Measurements from ENCODE around the gene PRDM16. TPM values are rescaled to one million over a fixed set of nuclear protein-coding genes. Genes with fewer than 3 reads are reported as not detected.

Gene PRDM16
- total and polyA plus RNA-seq, 4 donors: 5.0 to 80.7 (median 41.5) TPM

GRCh38 chr1:3049905-3050304 lies 19.1 kb upstream of the PRDM16 start:
- DNase-seq (no peak), ATAC-seq (ENCODE audit: low FRiP score) (peak; percentile 35)
- no peaks in the 10 kb centered on the region for H3K27me3 ChIP-seq (ENCODE audit: control insufficient read depth in 1 of 2, insufficient read depth in 2 of 2, low read length in 1 of 2)
- H3K4me1 ChIP-seq (ENCODE audit: control insufficient read depth in 1 of 2, insufficient read depth in 2 of 2, low read length in 2 of 2): no peaks in the 10 kb centered on the region
- no peaks in the 10 kb centered on the region for H3K36me3 ChIP-seq (ENCODE audit: control insufficient read depth in 1 of 2, insufficient read depth in 2 of 2, low read length in 1 of 2)
- H3K9me3 ChIP-seq (ENCODE audit: control insufficient read depth, low read length): no peaks in the 10 kb centered on the region
- WGBS, 2 donors: 87 to 92% methylated on average over 2 of the region's 2 CpGs
- no peak overlapping the region for H3K27ac ChIP-seq (ENCODE audit: low read depth in 1 of 2, low read length in 2 of 2)
- no peak overlapping the region for H3K4me3 ChIP-seq (ENCODE audit: low read length in 2 of 2)
- intact Hi-C loops (cut with DNase I): loop anchor here in 1 of 2 donors (10.0 kb wide), 1 partner anchor 135 kb away; no protein-coding TSS in a partner anchor

- intact Hi-C loops (cut with DNase I): loop anchor here in 1 of 2 donors (10.0 kb wide), 1 partner anchor 136 kb away; no protein-coding TSS in a partner anchor
- ATAC-seq (ENCODE audit: low FRiP score) (no peak), DNase-seq (no peak)
- Histone ChIP-seq H3K27me3 (ENCODE audit: control insufficient read depth in 1 of 2, insufficient read depth in 2 of 2, low read length in 1 of 2) (no peaks in the 10 kb centered on the region), H3K4me3 (ENCODE audit: low read length in 2 of 2) (no peak overlapping the region), H3K9me3 (ENCODE audit: control insufficient read depth, low read length) (no peaks in the 10 kb centered on the region), H3K27ac (ENCODE audit: low read depth in 1 of 2, low read length in 2 of 2) (no peak overlapping the region), H3K36me3 (ENCODE audit: control insufficient read depth in 1 of 2, insufficient read depth in 2 of 2, low read length in 1 of 2) (no peaks in the 10 kb centered on the region), H3K4me1 (ENCODE audit: control insufficient read depth in 1 of 2, insufficient read depth in 2 of 2, low read length in 2 of 2) (no peaks in the 10 kb centered on the region)
These were observed 18.4 kb upstream of the PRDM16 start for GRCh38 chr1:3050603-3051002.

- Histone ChIP-seq H3K4me3 (ENCODE audit: low read length in 2 of 2) (no peak overlapping the region), H3K4me1 (ENCODE audit: control insufficient read depth in 1 of 2, insufficient read depth in 2 of 2, low read length in 2 of 2) (no peaks in the 10 kb centered on the region), H3K27me3 (ENCODE audit: control insufficient read depth in 1 of 2, insufficient read depth in 2 of 2, low read length in 1 of 2) (no peaks in the 10 kb centered on the region), H3K27ac (ENCODE audit: low read depth in 1 of 2, low read length in 2 of 2) (no peak overlapping the region), H3K36me3 (ENCODE audit: control insufficient read depth in 1 of 2, insufficient read depth in 2 of 2, low read length in 1 of 2) (no peaks in the 10 kb centered on the region), H3K9me3 (ENCODE audit: control insufficient read depth, low read length) (no peaks in the 10 kb centered on the region)
- WGBS, 2 donors: 92 to 93% methylated on average over 3 of the region's 3 CpGs
- intact Hi-C loops (cut with DNase I): loop anchor here in 1 of 2 donors (10.0 kb wide), 1 partner anchor 137 kb away; no protein-coding TSS in a partner anchor
- DNase-seq (no peak), ATAC-seq (ENCODE audit: low FRiP score) (no peak)
These were observed 17.4 kb upstream of the PRDM16 start for GRCh38 chr1:3051270-3052268.

- no peaks in the 10 kb centered on the region for H3K36me3 ChIP-seq (ENCODE audit: control insufficient read depth in 1 of 2, insufficient read depth in 2 of 2, low read length in 1 of 2)
- ATAC-seq (ENCODE audit: low FRiP score) (no peak), DNase-seq (peak in 1 of 2 donors; percentile 58)
- intact Hi-C loops (cut with DNase I): loop anchor here in 1 of 2 donors (10.0 kb wide), 1 partner anchor 138 kb away; no protein-coding TSS in a partner anchor
- no peak overlapping the region for H3K27ac ChIP-seq (ENCODE audit: low read depth in 1 of 2, low read length in 2 of 2)
- H3K4me3 ChIP-seq (ENCODE audit: low read length in 2 of 2): no peak overlapping the region
- no peaks in the 10 kb centered on the region for H3K4me1 ChIP-seq (ENCODE audit: control insufficient read depth in 1 of 2, insufficient read depth in 2 of 2, low read length in 2 of 2)
- no peaks in the 10 kb centered on the region for H3K27me3 ChIP-seq (ENCODE audit: control insufficient read depth in 1 of 2, insufficient read depth in 2 of 2, low read length in 1 of 2)
- 93% methylated on average over 5 of the region's 5 CpGs for WGBS, 2 donors
- no peaks in the 10 kb centered on the region for H3K9me3 ChIP-seq (ENCODE audit: control insufficient read depth, low read length)
These were observed 16.5 kb upstream of the PRDM16 start for GRCh38 chr1:3052501-3052900.

- Histone ChIP-seq H3K4me1 (ENCODE audit: control insufficient read depth in 1 of 2, insufficient read depth in 2 of 2, low read length in 2 of 2) (no peaks in the 10 kb centered on the region), H3K36me3 (ENCODE audit: control insufficient read depth in 1 of 2, insufficient read depth in 2 of 2, low read length in 1 of 2) (no peaks in the 10 kb centered on the region), H3K27ac (ENCODE audit: low read depth in 1 of 2, low read length in 2 of 2) (no peak overlapping the region), H3K4me3 (ENCODE audit: low read length in 2 of 2) (no peak overlapping the region), H3K9me3 (ENCODE audit: control insufficient read depth, low read length) (no peaks in the 10 kb centered on the region), H3K27me3 (ENCODE audit: control insufficient read depth in 1 of 2, insufficient read depth in 2 of 2, low read length in 1 of 2) (no peaks in the 10 kb centered on the region)
- DNase-seq (peak in 1 of 2 donors; percentile 38), ATAC-seq (ENCODE audit: low FRiP score) (no peak)
- 91 to 92% methylated on average over 9 of the region's 9 CpGs for WGBS, 2 donors
- intact Hi-C loops (cut with DNase I): loop anchor here in 1 of 2 donors (10.0 kb wide), 1 partner anchor 139 kb away; no protein-coding TSS in a partner anchor
These were observed 15.5 kb upstream of the PRDM16 start for GRCh38 chr1:3053366-3053980.

- H3K36me3 ChIP-seq (ENCODE audit: control insufficient read depth in 1 of 2, insufficient read depth in 2 of 2, low read length in 1 of 2): no peaks in the 10 kb centered on the region
- intact Hi-C loops (cut with DNase I): loop anchor here in 1 of 2 donors (10.0 kb wide), 1 partner anchor 139 kb away; no protein-coding TSS in a partner anchor
- H3K27me3 ChIP-seq (ENCODE audit: control insufficient read depth in 1 of 2, insufficient read depth in 2 of 2, low read length in 1 of 2): no peaks in the 10 kb centered on the region
- no peaks in the 10 kb centered on the region for H3K9me3 ChIP-seq (ENCODE audit: control insufficient read depth, low read length)
- 87 to 91% methylated on average over 6 of the region's 6 CpGs for WGBS, 2 donors
- no peak for ATAC-seq (ENCODE audit: low FRiP score)
- DNase-seq: no peak
- H3K4me1 ChIP-seq (ENCODE audit: control insufficient read depth in 1 of 2, insufficient read depth in 2 of 2, low read length in 2 of 2): no peaks in the 10 kb centered on the region
- H3K27ac ChIP-seq (ENCODE audit: low read depth in 1 of 2, low read length in 2 of 2): no peak overlapping the region
- no peak overlapping the region for H3K4me3 ChIP-seq (ENCODE audit: low read length in 2 of 2)
These were observed 15.0 kb upstream of the PRDM16 start for GRCh38 chr1:3053986-3054385.

GRCh38 chr1:3054474-3054873 lies 14.5 kb upstream of the PRDM16 start:
- 51 to 54% methylated on average over 12 of the region's 12 CpGs for WGBS, 2 donors
- intact Hi-C loops (cut with DNase I): loop anchor here in 1 of 2 donors (10.0 kb wide), 1 partner anchor 140 kb away; no protein-coding TSS in a partner anchor
- no peaks in the 10 kb centered on the region for H3K27me3 ChIP-seq (ENCODE audit: control insufficient read depth in 1 of 2, insufficient read depth in 2 of 2, low read length in 1 of 2)
- no peak overlapping the region for H3K27ac ChIP-seq (ENCODE audit: low read depth in 1 of 2, low read length in 2 of 2)
- H3K36me3 ChIP-seq (ENCODE audit: control insufficient read depth in 1 of 2, insufficient read depth in 2 of 2, low read length in 1 of 2): no peaks in the 10 kb centered on the region
- DNase-seq (peak in 1 of 2 donors; percentile 57), ATAC-seq (ENCODE audit: low FRiP score) (no peak)
- H3K4me3 ChIP-seq (ENCODE audit: low read length in 2 of 2): no peak overlapping the region
- H3K9me3 ChIP-seq (ENCODE audit: control insufficient read depth, low read length): no peaks in the 10 kb centered on the region
- no peaks in the 10 kb centered on the region for H3K4me1 ChIP-seq (ENCODE audit: control insufficient read depth in 1 of 2, insufficient read depth in 2 of 2, low read length in 2 of 2)

- no peaks in the 10 kb centered on the region for H3K27me3 ChIP-seq (ENCODE audit: control insufficient read depth in 1 of 2, insufficient read depth in 2 of 2, low read length in 1 of 2)
- intact Hi-C loops (cut with DNase I): loop anchor here in 1 of 2 donors (5.0 to 10.0 kb wide), 2 partner anchors 38 to 140 kb away; no protein-coding TSS in a partner anchor
These were observed 14.0 kb upstream of the PRDM16 start for GRCh38 chr1:3055051-3055450.

More at GRCh38 chr1:3055051-3055450, 14.0 kb upstream of the PRDM16 start:
- Histone ChIP-seq H3K36me3 (ENCODE audit: control insufficient read depth in 1 of 2, insufficient read depth in 2 of 2, low read length in 1 of 2) (no peaks in the 10 kb centered on the region), H3K4me1 (ENCODE audit: control insufficient read depth in 1 of 2, insufficient read depth in 2 of 2, low read length in 2 of 2) (no peaks in the 10 kb centered on the region), H3K9me3 (ENCODE audit: control insufficient read depth, low read length) (no peaks in the 10 kb centered on the region), H3K4me3 (ENCODE audit: low read length in 2 of 2) (no peak overlapping the region), H3K27ac (ENCODE audit: low read depth in 1 of 2, low read length in 2 of 2) (no peak overlapping the region)
- peak in 1 of 2 donors; percentile 54 for DNase-seq
- no peak for ATAC-seq (ENCODE audit: low FRiP score)
- WGBS, 2 donors: 67 to 71% methylated on average over 9 of the region's 9 CpGs

Measured in aorta (tissue), 5 donors.